B cell (primary cell): ENCODE results near the gene SRPRB. TPM values are rescaled to one million over a fixed set of nuclear protein-coding genes. Genes with fewer than 3 reads are reported as not detected.

Source experiments
- ATAC-seq: fragments of 200-7000 bp; cut with Tn5 transposase; one replicate; pipeline ENCODE4 v1.10.0; 2021; ENCODE audit warnings: low read depth, mild to moderate bottlenecking, moderate number of reproducible peaks, moderate library complexity
- CTCF ChIA-PET: fragments of 350-600 bp; sonication (Branson Sonifier 250); formaldehyde crosslinking; loops from one replicate; lab custom pipeline; 2021; ENCODE audit warnings: antibody characterized with exemption, inconsistent platforms; lab: Charles Lee
- POLR2A ChIA-PET: fragments of 350-600 bp; sonication (Branson Sonifier 250); formaldehyde crosslinking; loops from one replicate; lab custom pipeline; 2021; ENCODE audit warnings: antibody characterized with exemption; lab: Charles Lee
- DNase-seq: peaks from one replicate; pipeline ENCODE4 v3.0.0; 2013
- H2AFZ ChIP-seq: 2 replicates; pipeline ENCODE4 v1.6.1; 2012; ENCODE audit warnings: mild to moderate bottlenecking, low read depth, low read length; ENCODE audit not compliant: insufficient read depth, poor library complexity, severe bottlenecking
- H3K27ac ChIP-seq, 2 donors: 1 replicate in 1 of 2; 2 replicates in 1 of 2; pipeline ENCODE4 v1.5.1; 2012 to 2013; ENCODE audit warnings: low read length in 2 of 2, mild to moderate bottlenecking in 2 of 2, moderate library complexity in 1 of 2
- H3K27me3 ChIP-seq, 4 experiments: fragments of 200-600 bp in 1 of 4; sonication (generic) in 1 of 4; replicated peaks in 1 of 4; 1 replicate in 2 of 4; 2 replicates in 2 of 4; pipeline versions ENCODE4 v1.6.1 to v1.7.0; 2013 to 2016; ENCODE audit warnings: low read length in 3 of 4, mild to moderate bottlenecking in 2 of 4, mixed read lengths in 1 of 4, moderate library complexity in 1 of 4; ENCODE audit not compliant: insufficient read depth in 4 of 4, control insufficient read depth in 3 of 4; ENCODE audit errors: control extremely low read depth in 1 of 4
- H3K36me3 ChIP-seq, 2 experiments: replicated peaks in 1 of 2; 1 replicate in 1 of 2; 2 replicates in 1 of 2; pipeline versions ENCODE4 v1.6.1 to v1.7.1; 2013; ENCODE audit warnings: low read length in 1 of 2; ENCODE audit not compliant: insufficient read depth in 2 of 2, control insufficient read depth in 1 of 2; ENCODE audit errors: control extremely low read depth in 1 of 2, extremely low read depth in 1 of 2
- H3K4me1 ChIP-seq, 2 donors: fragments of 200-600 bp in 1 of 2; sonication (generic) in 1 of 2; 1 replicate in 1 of 2; 2 replicates in 1 of 2; pipeline versions ENCODE4 v1.5.1 to v1.6.1; 2013 to 2017; ENCODE audit warnings: low read length in 2 of 2; ENCODE audit not compliant: control insufficient read depth in 2 of 2, insufficient read depth in 2 of 2
- H3K4me2 ChIP-seq: replicated peaks from 2 replicates; pipeline ENCODE3; 2012; ENCODE audit warnings: mild to moderate bottlenecking, low read depth, low read length; ENCODE audit not compliant: poor library complexity, severe bottlenecking
- H3K4me3 ChIP-seq, 5 experiments: fragments of 200-600 bp in 1 of 5; sonication (generic) in 1 of 5; 1 replicate in 3 of 5; 2 replicates in 2 of 5; pipeline versions ENCODE4 v1.5.1 to v1.7.0; 2011 to 2016; ENCODE audit warnings: low read length in 4 of 5, mild to moderate bottlenecking in 4 of 5, low read depth in 2 of 5, control low read depth in 1 of 5, moderate library complexity in 1 of 5; ENCODE audit not compliant: insufficient read depth in 1 of 5; ENCODE audit errors: control extremely low read depth in 1 of 5, extremely low read depth in 1 of 5
- H3K79me2 ChIP-seq: fragments of 200-600 bp; sonication (generic); one replicate; pipeline ENCODE4 v1.6.0; 2016; ENCODE audit warnings: low read length; ENCODE audit not compliant: control insufficient read depth, insufficient read depth
- H3K9ac ChIP-seq: fragments of 200-600 bp; sonication (generic); 2 replicates; pipeline ENCODE4 v1.6.1; 2017; ENCODE audit warnings: mild to moderate bottlenecking, low read length, moderate library complexity
- H3K9me3 ChIP-seq, 3 donors: one replicate each; pipeline versions ENCODE4 v1.6.1 to v1.7.1; 2013; ENCODE audit warnings: low read length in 2 of 3; ENCODE audit not compliant: control insufficient read depth in 2 of 3, insufficient read depth in 1 of 3; ENCODE audit errors: control extremely low read depth in 1 of 3
- H4K20me1 ChIP-seq: 2 replicates; pipeline ENCODE4 v1.6.0; 2012; ENCODE audit warnings: mild to moderate bottlenecking, low read length; ENCODE audit not compliant: insufficient read depth, control insufficient read depth, poor library complexity, severe bottlenecking
- H3K27ac Mint-ChIP-seq: one replicate; pipeline ENCODE4 v1.8.0; 2021; ENCODE audit warnings: mixed read lengths
- H3K27me3 Mint-ChIP-seq: one replicate; pipeline ENCODE4 v1.8.0; 2021; ENCODE audit warnings: mixed read lengths
- H3K4me1 Mint-ChIP-seq: one replicate; pipeline ENCODE4 v1.8.0; 2021; ENCODE audit warnings: mixed read lengths
- H3K4me3 Mint-ChIP-seq: one replicate; pipeline ENCODE4 v1.8.0; 2021; ENCODE audit warnings: mixed read lengths
- H3K9me3 Mint-ChIP-seq: one replicate; pipeline ENCODE4 v1.8.0; 2022; ENCODE audit warnings: mixed read lengths; ENCODE audit not compliant: insufficient read depth
- EZH2 ChIP-seq: IDR thresholded peaks from 2 replicates; pipeline ENCODE4 v1.6.1; 2012; ENCODE audit warnings: borderline replicate concordance, low read depth, mild to moderate bottlenecking, moderate library complexity, low read length; ENCODE audit not compliant: insufficient read depth, poor library complexity, severe bottlenecking
- WGBS: methylation state at CpG from one replicate; pipeline ENCODE4 v1.1.5; 2013; ENCODE audit warnings: missing lambda C conversion rate; ENCODE audit not compliant: insufficient coverage; 5-methylcytosine and 5-hydroxymethylcytosine counted together
- intact Hi-C: fragments of 100-400 bp; cut with micrococcal nuclease; formaldehyde crosslinking; loops from one replicate; pipeline ENCODE4 v1.10.0; 2022
- polyA plus RNA-seq: library from polyadenylated mRNA; depleted of rRNA; stranded (reverse); fragments of >200 nt; gene quantifications from 2 replicates; pipeline ENCODE4 v1.2.3, GENCODE V29; 2012
- total RNA-seq, 2 donors: library from RNA; stranded (reverse); fragments of 120-200 nt in 1 of 2; gene quantifications; 1 replicate in 1 of 2; 2 replicates in 1 of 2; pipeline versions ENCODE4 v1.2.3 to v1.2.4, GENCODE V29; 2013 to 2022
- TF ChIP-seq, protein P1 (sequence below): fragments of 200-600 bp; IDR thresholded peaks from one replicate; pipeline ENCODE4 v1.8.0; 2022; ENCODE audit warnings: antibody characterized with exemption, mild to moderate bottlenecking

Gene SRPRB
- total and polyA plus RNA-seq, 2 donors (not counting 1 experiment from before 2014, with no cell fraction given): 10.1 to 28.8 TPM

DNA sequence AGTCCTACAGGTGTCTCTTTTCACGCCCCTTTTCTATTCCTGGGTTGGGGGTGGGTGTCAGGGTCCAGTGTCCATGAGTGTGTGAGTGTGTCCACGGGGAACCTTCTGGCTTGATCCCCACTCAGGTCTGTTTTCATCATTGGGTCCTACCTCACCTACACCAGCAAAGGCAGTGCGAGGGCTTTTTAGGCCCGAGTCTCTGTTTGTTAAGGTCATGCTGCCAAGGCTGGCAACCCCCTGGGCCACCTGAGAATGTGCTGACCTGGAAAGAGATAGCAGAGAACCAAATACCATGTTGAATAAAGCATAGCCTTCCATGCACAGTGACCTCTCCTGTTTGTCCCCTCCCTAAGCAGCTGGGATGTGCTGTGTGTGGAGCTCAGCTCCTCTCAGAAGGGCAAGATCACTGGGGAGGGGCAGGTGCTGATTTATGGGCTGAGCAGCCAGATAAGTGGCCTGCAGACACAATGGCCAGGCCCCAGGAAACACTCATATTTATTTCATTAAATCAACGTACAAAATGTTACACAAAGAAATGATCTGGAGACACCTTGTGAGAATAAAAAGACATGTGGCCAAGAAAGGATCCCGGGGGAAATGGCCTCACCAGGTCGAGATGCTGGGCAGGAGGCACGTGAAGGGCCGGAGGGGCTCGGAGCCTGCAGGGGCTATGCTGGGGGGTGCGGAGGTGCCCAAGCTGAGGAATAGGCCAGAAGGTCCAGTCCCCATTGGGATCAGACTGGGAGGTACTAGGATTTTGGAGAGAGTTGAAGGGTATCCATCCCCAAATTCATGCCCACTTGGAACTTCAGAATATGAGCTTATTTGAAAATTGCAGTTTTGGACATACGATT is 54.0 kb downstream of the SRPRB start:
- TF ChIP-seq, protein P1, sequence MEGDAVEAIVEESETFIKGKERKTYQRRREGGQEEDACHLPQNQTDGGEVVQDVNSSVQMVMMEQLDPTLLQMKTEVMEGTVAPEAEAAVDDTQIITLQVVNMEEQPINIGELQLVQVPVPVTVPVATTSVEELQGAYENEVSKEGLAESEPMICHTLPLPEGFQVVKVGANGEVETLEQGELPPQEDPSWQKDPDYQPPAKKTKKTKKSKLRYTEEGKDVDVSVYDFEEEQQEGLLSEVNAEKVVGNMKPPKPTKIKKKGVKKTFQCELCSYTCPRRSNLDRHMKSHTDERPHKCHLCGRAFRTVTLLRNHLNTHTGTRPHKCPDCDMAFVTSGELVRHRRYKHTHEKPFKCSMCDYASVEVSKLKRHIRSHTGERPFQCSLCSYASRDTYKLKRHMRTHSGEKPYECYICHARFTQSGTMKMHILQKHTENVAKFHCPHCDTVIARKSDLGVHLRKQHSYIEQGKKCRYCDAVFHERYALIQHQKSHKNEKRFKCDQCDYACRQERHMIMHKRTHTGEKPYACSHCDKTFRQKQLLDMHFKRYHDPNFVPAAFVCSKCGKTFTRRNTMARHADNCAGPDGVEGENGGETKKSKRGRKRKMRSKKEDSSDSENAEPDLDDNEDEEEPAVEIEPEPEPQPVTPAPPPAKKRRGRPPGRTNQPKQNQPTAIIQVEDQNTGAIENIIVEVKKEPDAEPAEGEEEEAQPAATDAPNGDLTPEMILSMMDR: no peak
- TF ChIP-seq EZH2: no peak
- ATAC-seq (no peak), DNase-seq (no peak)
- H3K4me3 ChIP-seq: no peak overlapping the region
- no peaks in the 10 kb centered on the region for H3K9me3 ChIP-seq
- no peaks in the 10 kb centered on the region for H3K27me3 ChIP-seq
- CTCF ChIA-PET: no interaction called here
- H3K27ac ChIP-seq: no peak overlapping the region
- no peak overlapping the region for H2AFZ ChIP-seq
- H3K4me1 ChIP-seq: no peaks in the 10 kb centered on the region
- H3K27ac Mint-ChIP-seq: no peak overlapping the region
- POLR2A ChIA-PET: no interaction called here
- no peaks in the 10 kb centered on the region for H3K36me3 ChIP-seq
- no peaks in the 10 kb centered on the region for H3K27me3 Mint-ChIP-seq
- H3K9me3 Mint-ChIP-seq: no peaks in the 10 kb centered on the region
- H3K9ac ChIP-seq: no peak overlapping the region
- no peak overlapping the region for H3K4me3 Mint-ChIP-seq
- 90% methylated on average over 8 of the region's 12 CpGs for WGBS
- H3K79me2 ChIP-seq: no peaks in the 10 kb centered on the region
- intact Hi-C loops: no loop called here
- H4K20me1 ChIP-seq: no peaks in the 10 kb centered on the region
- H3K4me1 Mint-ChIP-seq: no peaks in the 10 kb centered on the region
- H3K4me2 ChIP-seq: no peak overlapping the region

DNA sequence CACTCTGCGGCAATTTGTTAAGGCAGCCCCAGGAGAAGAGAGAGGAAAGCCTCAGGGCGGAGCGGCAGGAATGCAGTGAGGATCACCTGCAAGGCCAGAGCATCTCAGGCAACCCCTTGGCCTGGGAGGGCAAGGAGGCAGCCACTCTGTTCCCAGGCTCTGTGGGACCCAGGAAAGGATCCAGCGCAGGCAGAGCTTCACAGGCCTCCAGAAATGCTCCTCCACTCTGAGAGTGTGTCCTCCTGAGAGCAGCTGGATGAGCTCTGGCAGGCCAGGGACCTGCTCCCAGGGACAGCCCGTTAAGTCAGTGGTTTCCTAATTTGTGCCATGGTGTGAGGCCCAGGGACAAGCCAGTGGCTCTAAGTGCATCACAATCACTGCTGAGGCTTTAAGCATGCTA is 54.9 kb downstream of the SRPRB start:
- intact Hi-C loops: no loop called here
- Histone ChIP-seq H3K4me3 (no peak overlapping the region), H3K79me2 (no peaks in the 10 kb centered on the region), H3K9ac (no peak overlapping the region), H3K4me1 (no peaks in the 10 kb centered on the region), H3K27ac (no peak overlapping the region), H3K36me3 (no peaks in the 10 kb centered on the region), H3K27me3 (no peaks in the 10 kb centered on the region), H3K4me2 (no peak overlapping the region), H2AFZ (no peak overlapping the region), H4K20me1 (no peaks in the 10 kb centered on the region), H3K9me3 (no peaks in the 10 kb centered on the region)
- CTCF ChIA-PET: no interaction called here
- TF ChIP-seq, protein P1: no peak
- no peak for TF ChIP-seq EZH2
- POLR2A ChIA-PET: no interaction called here
- Mint-ChIP-seq H3K27me3 (no peaks in the 10 kb centered on the region), H3K4me3 (no peak overlapping the region), H3K9me3 (no peaks in the 10 kb centered on the region), H3K4me1 (no peaks in the 10 kb centered on the region), H3K27ac (no peak overlapping the region)
- 98% methylated on average over 5 of the region's 5 CpGs for WGBS
- ATAC-seq (no peak), DNase-seq (no peak)
